PFSK-1 (cell line): ENCODE data around the gene PCDHAC2.

Source experiments
- FOXP2 ChIP-seq: optimal IDR thresholded peaks from 2 replicates; pipeline ENCODE3; 2011; ENCODE audit warnings: borderline replicate concordance, control low read depth, inconsistent platforms; ENCODE audit not compliant: insufficient read depth; ENCODE audit errors: extremely low read length, extremely low read depth
- POLR2AphosphoS5 ChIP-seq: IDR thresholded peaks from 2 replicates; pipeline ENCODE4 v1.6.1; 2012; ENCODE audit warnings: low read depth, mild to moderate bottlenecking, control low read depth, low read length, moderate library complexity
- SIN3A ChIP-seq: IDR thresholded peaks from 2 replicates; pipeline ENCODE4 v1.6.1; 2012; ENCODE audit warnings: mild to moderate bottlenecking, low read length, moderate library complexity, borderline replicate concordance; ENCODE audit not compliant: insufficient read depth
- TAF1 ChIP-seq: IDR thresholded peaks from 2 replicates; pipeline ENCODE4 v1.6.1; 2012; ENCODE audit warnings: low read length, control low read depth, borderline replicate concordance; ENCODE audit not compliant: insufficient read depth
- TF ChIP-seq, protein P1 (sequence below), 2 experiments: IDR thresholded peaks; 2 replicates each; pipeline versions ENCODE4 v1.6.1 to v1.8.0; 2011 to 2012; ENCODE audit warnings: low read depth in 2 of 2, low read length in 2 of 2, control low read depth in 1 of 2, inconsistent platforms in 1 of 2, mild to moderate bottlenecking in 1 of 2, moderate library complexity in 1 of 2; ENCODE audit not compliant: insufficient read depth in 1 of 2

The PCDHAC2 gene

DNA sequence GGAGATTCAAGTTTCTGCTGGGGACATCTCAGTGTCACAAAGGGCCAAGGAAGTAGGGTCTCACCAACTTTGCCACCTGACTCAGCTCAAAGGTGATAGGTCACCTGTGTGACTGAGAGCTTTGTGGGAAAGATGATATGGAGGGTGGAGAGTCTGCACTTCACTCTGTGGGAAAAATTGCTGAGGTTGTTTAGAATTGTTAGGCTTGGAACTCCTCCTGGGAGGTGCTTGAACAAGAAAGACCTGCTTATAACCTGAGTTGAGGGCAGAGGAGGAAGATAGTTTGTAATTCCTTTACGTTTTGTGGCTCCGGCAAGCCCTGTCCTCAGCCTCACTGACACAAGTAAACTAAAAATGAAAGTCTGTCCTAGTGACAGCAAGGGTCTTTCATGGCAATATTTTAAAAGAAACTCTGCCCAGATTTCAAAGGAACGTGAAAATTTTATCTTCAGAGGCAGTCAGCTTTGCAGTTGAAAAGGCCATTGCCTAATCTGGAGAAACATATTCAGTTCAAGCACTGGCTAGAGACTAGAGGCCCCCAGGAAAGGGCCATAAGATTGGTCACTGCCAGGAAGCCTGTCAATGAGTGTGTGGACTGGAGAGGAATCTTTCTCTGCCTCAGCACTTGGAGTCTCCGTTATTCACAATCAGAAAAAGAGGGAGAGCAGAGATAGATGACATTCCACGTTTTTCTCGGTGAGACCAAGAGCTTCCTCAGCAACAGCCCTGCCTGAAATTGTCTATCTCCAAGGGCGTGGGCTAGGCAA is 23.2 kb downstream of the PCDHAC2 start:
- TF ChIP-seq, protein P1, sequence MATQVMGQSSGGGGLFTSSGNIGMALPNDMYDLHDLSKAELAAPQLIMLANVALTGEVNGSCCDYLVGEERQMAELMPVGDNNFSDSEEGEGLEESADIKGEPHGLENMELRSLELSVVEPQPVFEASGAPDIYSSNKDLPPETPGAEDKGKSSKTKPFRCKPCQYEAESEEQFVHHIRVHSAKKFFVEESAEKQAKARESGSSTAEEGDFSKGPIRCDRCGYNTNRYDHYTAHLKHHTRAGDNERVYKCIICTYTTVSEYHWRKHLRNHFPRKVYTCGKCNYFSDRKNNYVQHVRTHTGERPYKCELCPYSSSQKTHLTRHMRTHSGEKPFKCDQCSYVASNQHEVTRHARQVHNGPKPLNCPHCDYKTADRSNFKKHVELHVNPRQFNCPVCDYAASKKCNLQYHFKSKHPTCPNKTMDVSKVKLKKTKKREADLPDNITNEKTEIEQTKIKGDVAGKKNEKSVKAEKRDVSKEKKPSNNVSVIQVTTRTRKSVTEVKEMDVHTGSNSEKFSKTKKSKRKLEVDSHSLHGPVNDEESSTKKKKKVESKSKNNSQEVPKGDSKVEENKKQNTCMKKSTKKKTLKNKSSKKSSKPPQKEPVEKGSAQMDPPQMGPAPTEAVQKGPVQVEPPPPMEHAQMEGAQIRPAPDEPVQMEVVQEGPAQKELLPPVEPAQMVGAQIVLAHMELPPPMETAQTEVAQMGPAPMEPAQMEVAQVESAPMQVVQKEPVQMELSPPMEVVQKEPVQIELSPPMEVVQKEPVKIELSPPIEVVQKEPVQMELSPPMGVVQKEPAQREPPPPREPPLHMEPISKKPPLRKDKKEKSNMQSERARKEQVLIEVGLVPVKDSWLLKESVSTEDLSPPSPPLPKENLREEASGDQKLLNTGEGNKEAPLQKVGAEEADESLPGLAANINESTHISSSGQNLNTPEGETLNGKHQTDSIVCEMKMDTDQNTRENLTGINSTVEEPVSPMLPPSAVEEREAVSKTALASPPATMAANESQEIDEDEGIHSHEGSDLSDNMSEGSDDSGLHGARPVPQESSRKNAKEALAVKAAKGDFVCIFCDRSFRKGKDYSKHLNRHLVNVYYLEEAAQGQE (IDR thresholded peaks at IDR 0.05; ENCODE audit: insufficient read depth in 1 of 2, low read depth in 2 of 2, low read length in 2 of 2), result no peak
- TF ChIP-seq POLR2AphosphoS5, result no peak
- TF ChIP-seq FOXP2, result no peak
- no peak for TF ChIP-seq TAF1
- TF ChIP-seq SIN3A, result no peak

GRCh38 chr5:140992828-140993227 is 26.6 kb downstream of the PCDHAC2 start:
- TF ChIP-seq TAF1, result no peak
- TF ChIP-seq FOXP2, result no peak
- TF ChIP-seq, protein P1 (IDR thresholded peaks at IDR 0.05; ENCODE audit: insufficient read depth in 1 of 2, low read depth in 2 of 2, low read length in 2 of 2), result no peak
- TF ChIP-seq POLR2AphosphoS5, result no peak
- no peak for TF ChIP-seq SIN3A

GRCh38 chr5:140996060-140996459 is 29.8 kb downstream of the PCDHAC2 start:
- TF ChIP-seq FOXP2 (no peak), SIN3A (no peak)

GRCh38 chr5:140998921-140999410 is 32.7 kb downstream of the PCDHAC2 start:
- TF ChIP-seq POLR2AphosphoS5, result no peak
- no peak for TF ChIP-seq FOXP2
- TF ChIP-seq, protein P1 (IDR thresholded peaks at IDR 0.05; ENCODE audit: insufficient read depth in 1 of 2, low read depth in 2 of 2, low read length in 2 of 2), result no peak
- no peak for TF ChIP-seq TAF1
- TF ChIP-seq SIN3A, result no peak

GRCh38 chr5:141001446-141001843 is 35.2 kb downstream of the PCDHAC2 start:
- TF ChIP-seq SIN3A (no peak), FOXP2 (no peak), POLR2AphosphoS5 (no peak), TAF1 (no peak)
- TF ChIP-seq, protein P1 (IDR thresholded peaks at IDR 0.05; ENCODE audit: insufficient read depth in 1 of 2, low read depth in 2 of 2, low read length in 2 of 2), result no peak
